HepG2 (cell line): ENCODE data around the gene KHK. TPM values are rescaled to one million over a fixed set of nuclear protein-coding genes. Genes with fewer than 3 reads are reported as not detected.
A peak's percentile ranks its signal among the peaks of the same experiment; 100 is the strongest.

ENCODE experiments used
- CEBPZ ChIP-seq: IDR thresholded peaks from 2 replicates; pipeline ENCODE4 v1.6.1; 2012; ENCODE audit warnings: low read length, improper control_type of control experiment
- HNRNPLL ChIP-seq: fragments of 200-400 bp; formaldehyde crosslinking; IDR thresholded peaks from 2 replicates; pipeline ENCODE4 v1.6.1; 2017; ENCODE audit warnings: mild to moderate bottlenecking, low read depth, low read length; ENCODE audit not compliant: poor library complexity, severe bottlenecking
- JUND ChIP-seq: sonication (generic); formaldehyde crosslinking; IDR thresholded peaks from 2 replicates; pipeline ENCODE4 v1.8.0; 2022; ENCODE audit warnings: mild to moderate bottlenecking, missing genetic modification reagents
- NFE2 ChIP-seq: sonication (generic); formaldehyde crosslinking; IDR thresholded peaks from 2 replicates; pipeline ENCODE4 v1.4.0; 2020; ENCODE audit warnings: missing genetic modification reagents
- NFE2L2 ChIP-seq: fragments of 150-350 bp; IDR thresholded peaks from 2 replicates; pipeline ENCODE4 v1.6.1; 2014; ENCODE audit warnings: low read length
- TAF1 ChIP-seq: sonication (generic); formaldehyde crosslinking; IDR thresholded peaks from 2 replicates; pipeline ENCODE4 v1.4.0; 2020; ENCODE audit warnings: missing genetic modification reagents
- TOE1 ChIP-seq: sonication (generic); formaldehyde crosslinking; IDR thresholded peaks from 2 replicates; pipeline ENCODE4 v1.4.0; 2020; ENCODE audit warnings: mild to moderate bottlenecking, missing genetic modification reagents
- ZFYVE20 ChIP-seq: sonication (generic); formaldehyde crosslinking; IDR thresholded peaks from 2 replicates; pipeline ENCODE4 v1.8.0; 2023; ENCODE audit warnings: low read depth, mild to moderate bottlenecking, moderate library complexity, missing genetic modification reagents, borderline replicate concordance
- ZNF326 ChIP-seq: sonication (generic); formaldehyde crosslinking; IDR thresholded peaks from 2 replicates; pipeline ENCODE4 v1.4.0; 2020; ENCODE audit warnings: missing genetic modification reagents, borderline replicate concordance
- ZNF431 ChIP-seq: sonication (generic); formaldehyde crosslinking; IDR thresholded peaks from 2 replicates; pipeline ENCODE4 v1.9.0; 2022; ENCODE audit warnings: missing genetic modification reagents, low read depth, mild to moderate bottlenecking, borderline replicate concordance
- ZNF552 ChIP-seq: sonication (generic); formaldehyde crosslinking; IDR thresholded peaks from 2 replicates; pipeline ENCODE4 v1.9.0; 2022; ENCODE audit warnings: missing genetic modification reagents, mild to moderate bottlenecking, borderline replicate concordance
- ZNF770 ChIP-seq: sonication (generic); formaldehyde crosslinking; IDR thresholded peaks from 2 replicates; pipeline ENCODE4 v1.5.0; 2020; ENCODE audit warnings: mild to moderate bottlenecking, missing genetic modification reagents
- polyA plus RNA-seq, 8 experiments: library from polyadenylated mRNA; depleted of rRNA in 3 of 8; stranded (reverse) in 7 of 8; unstranded in 1 of 8; fragments of >200 nt; fragmentation: Illumina TruSeq in 4 of 8; extraction: Trizol in 4 of 8; gene quantifications; 2 replicates each; pipeline versions ENCODE4 v1.2.1 to v1.2.3, GENCODE V29; 2011 to 2016; ENCODE audit warnings: low read depth in 4 of 8, missing spikeins in 1 of 8, mixed read lengths in 1 of 8; ENCODE audit not compliant: insufficient read depth in 1 of 8
- total RNA-seq, 5 experiments: library from RNA; depleted of rRNA; stranded (reverse); fragments of >200 nt; fragmentation: Illumina TruSeq; extraction: Trizol; gene quantifications; 2 replicates each; pipeline ENCODE4 v1.2.3, GENCODE V29; 2016; ENCODE audit warnings: low read depth in 1 of 5
- TF ChIP-seq, protein P1 (sequence below): sonication (generic); formaldehyde crosslinking; IDR thresholded peaks from 2 replicates; pipeline ENCODE4 v1.4.0; 2020; ENCODE audit warnings: low read depth, mild to moderate bottlenecking, missing genetic modification reagents
- TF ChIP-seq, protein P2 (sequence below): sonication (generic); formaldehyde crosslinking; IDR thresholded peaks from 2 replicates; pipeline ENCODE4 v1.5.0; 2020; ENCODE audit warnings: missing genetic modification reagents
- TF ChIP-seq, protein P3 (sequence below): sonication (generic); formaldehyde crosslinking; IDR thresholded peaks from 2 replicates; pipeline ENCODE4 v1.4.0; 2020; ENCODE audit warnings: missing genetic modification reagents; ENCODE audit errors: not compliant biosample characterization
- TF ChIP-seq, protein P4 (sequence below), 2 experiments: sonication (generic) in 1 of 2; formaldehyde crosslinking in 1 of 2; IDR thresholded peaks; 2 replicates each; pipeline versions ENCODE4 v1.5.1 to v1.6.1; 2011 to 2020; ENCODE audit warnings: borderline replicate concordance in 1 of 2, low read depth in 1 of 2, low read length in 1 of 2, mild to moderate bottlenecking in 1 of 2, missing genetic modification reagents in 1 of 2, moderate library complexity in 1 of 2

The KHK gene
- total and polyA plus RNA-seq, 2 of the 13 experiments (the other 11 are each of a cell fraction or from before 2014, with no cell fraction given) = 40.9 to 99.2 TPM

- TF ChIP-seq ZNF552 (CRISPR knock-in tag) (peak; percentile 80; the same call in 1 of the 2 replicates), CEBPZ (no peak), NFE2 (CRISPR knock-in tag) (no peak), ZFYVE20 (no peak), TOE1 (CRISPR knock-in tag) (no peak), NFE2L2 (no peak), HNRNPLL (no peak), ZNF431 (CRISPR knock-in tag) (no peak; the same call in none of the 2 replicates), ZNF326 (CRISPR knock-in tag) (no peak), JUND (CRISPR knock-in tag) (no peak), ZNF770 (CRISPR knock-in tag) (no peak; the same call in none of the 2 replicates), TAF1 (CRISPR knock-in tag) (peak; percentile 68)
- TF ChIP-seq, protein P1, sequence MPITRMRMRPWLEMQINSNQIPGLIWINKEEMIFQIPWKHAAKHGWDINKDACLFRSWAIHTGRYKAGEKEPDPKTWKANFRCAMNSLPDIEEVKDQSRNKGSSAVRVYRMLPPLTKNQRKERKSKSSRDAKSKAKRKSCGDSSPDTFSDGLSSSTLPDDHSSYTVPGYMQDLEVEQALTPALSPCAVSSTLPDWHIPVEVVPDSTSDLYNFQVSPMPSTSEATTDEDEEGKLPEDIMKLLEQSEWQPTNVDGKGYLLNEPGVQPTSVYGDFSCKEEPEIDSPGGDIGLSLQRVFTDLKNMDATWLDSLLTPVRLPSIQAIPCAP (CRISPR knock-in tag) = no peak
- TF ChIP-seq, protein P2, sequence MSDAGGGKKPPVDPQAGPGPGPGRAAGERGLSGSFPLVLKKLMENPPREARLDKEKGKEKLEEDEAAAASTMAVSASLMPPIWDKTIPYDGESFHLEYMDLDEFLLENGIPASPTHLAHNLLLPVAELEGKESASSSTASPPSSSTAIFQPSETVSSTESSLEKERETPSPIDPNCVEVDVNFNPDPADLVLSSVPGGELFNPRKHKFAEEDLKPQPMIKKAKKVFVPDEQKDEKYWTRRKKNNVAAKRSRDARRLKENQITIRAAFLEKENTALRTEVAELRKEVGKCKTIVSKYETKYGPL (CRISPR knock-in tag) = no peak
- TF ChIP-seq, protein P3, sequence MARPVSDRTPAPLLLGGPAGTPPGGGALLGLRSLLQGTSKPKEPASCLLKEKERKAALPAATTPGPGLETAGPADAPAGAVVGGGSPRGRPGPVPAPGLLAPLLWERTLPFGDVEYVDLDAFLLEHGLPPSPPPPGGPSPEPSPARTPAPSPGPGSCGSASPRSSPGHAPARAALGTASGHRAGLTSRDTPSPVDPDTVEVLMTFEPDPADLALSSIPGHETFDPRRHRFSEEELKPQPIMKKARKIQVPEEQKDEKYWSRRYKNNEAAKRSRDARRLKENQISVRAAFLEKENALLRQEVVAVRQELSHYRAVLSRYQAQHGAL (CRISPR knock-in tag) = peak; percentile 73
- TF ChIP-seq, protein P4, sequence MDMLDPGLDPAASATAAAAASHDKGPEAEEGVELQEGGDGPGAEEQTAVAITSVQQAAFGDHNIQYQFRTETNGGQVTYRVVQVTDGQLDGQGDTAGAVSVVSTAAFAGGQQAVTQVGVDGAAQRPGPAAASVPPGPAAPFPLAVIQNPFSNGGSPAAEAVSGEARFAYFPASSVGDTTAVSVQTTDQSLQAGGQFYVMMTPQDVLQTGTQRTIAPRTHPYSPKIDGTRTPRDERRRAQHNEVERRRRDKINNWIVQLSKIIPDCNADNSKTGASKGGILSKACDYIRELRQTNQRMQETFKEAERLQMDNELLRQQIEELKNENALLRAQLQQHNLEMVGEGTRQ (IDR thresholded peaks at IDR 0.05; ENCODE audit: low read depth, low read length) = no peak
- TF ChIP-seq, protein P4 (CRISPR knock-in tag; IDR thresholded peaks at IDR 0.05; ENCODE audit: borderline replicate concordance) = no peak
Observed at GRCh38 chr2:27086724-27087593, at the start of gene KHK (continued).
